CD4-positive, alpha-beta T cell (primary cell): ENCODE data around the gene CD36. TPM values are rescaled to one million over a fixed set of nuclear protein-coding genes. Genes with fewer than 3 reads are reported as not detected.

ENCODE experiments used
- ATAC-seq: fragments of 200-7000 bp; cut with Tn5 transposase; one replicate; pipeline ENCODE4 v1.10.0; 2022; ENCODE audit warnings: mild to moderate bottlenecking; ENCODE audit not compliant: poor library complexity
- CTCF ChIA-PET: fragments of 350-600 bp; sonication (Branson Sonifier 250); formaldehyde crosslinking; loops from one replicate; lab custom pipeline; 2021; ENCODE audit warnings: antibody characterized with exemption, inconsistent platforms; lab: Charles Lee
- POLR2A ChIA-PET: fragments of 350-600 bp; sonication (Branson Sonifier 250); formaldehyde crosslinking; loops from one replicate; lab custom pipeline; 2021; ENCODE audit warnings: antibody characterized with exemption, inconsistent platforms; lab: Charles Lee
- DNase-seq, 14 experiments: peaks; one replicate each; pipeline ENCODE4 v3.0.0-alpha.2; 2013 to 2020; ENCODE audit warnings: mixed read lengths in 2 of 14
- H3K27ac ChIP-seq, 2 donors: one replicate each; pipeline versions ENCODE4 v1.5.1 to v1.7.0; 2013; ENCODE audit warnings: low read length in 2 of 2, low read depth in 1 of 2, mild to moderate bottlenecking in 1 of 2
- H3K27me3 ChIP-seq, 2 experiments: 1 replicate in 1 of 2; 2 replicates in 1 of 2; pipeline versions ENCODE4 v1.6.1 to v1.7.0; 2013; ENCODE audit warnings: low read length in 2 of 2, control low read depth in 1 of 2, mild to moderate bottlenecking in 1 of 2, moderate library complexity in 1 of 2; ENCODE audit not compliant: insufficient read depth in 2 of 2, control insufficient read depth in 1 of 2
- H3K36me3 ChIP-seq: one replicate; pipeline ENCODE4 v1.6.1; 2013; ENCODE audit warnings: low read length, control low read depth; ENCODE audit not compliant: insufficient read depth
- H3K4me1 ChIP-seq: one replicate; pipeline ENCODE4 v1.6.1; 2013; ENCODE audit warnings: low read length, control low read depth; ENCODE audit not compliant: insufficient read depth
- H3K4me3 ChIP-seq: one replicate; pipeline ENCODE4 v1.5.1; 2013; ENCODE audit warnings: mild to moderate bottlenecking, low read length, moderate library complexity
- H3K9me3 ChIP-seq, 2 experiments: 1 replicate in 1 of 2; 2 replicates in 1 of 2; pipeline versions ENCODE4 v1.6.1 to v1.7.0; 2013; ENCODE audit warnings: low read length in 2 of 2, mild to moderate bottlenecking in 2 of 2, control low read depth in 1 of 2, moderate library complexity in 1 of 2; ENCODE audit not compliant: control insufficient read depth in 1 of 2, insufficient read depth in 1 of 2
- H3K27ac Mint-ChIP-seq: one replicate; pipeline ENCODE4 v1.8.0; 2020; ENCODE audit warnings: mixed read lengths
- H3K27me3 Mint-ChIP-seq: one replicate; pipeline ENCODE4 v1.8.0; 2021; ENCODE audit warnings: mixed read lengths
- H3K36me3 Mint-ChIP-seq: one replicate; pipeline ENCODE4 v1.8.0; 2021; ENCODE audit warnings: low read depth, mixed read lengths
- H3K4me1 Mint-ChIP-seq: one replicate; pipeline ENCODE4 v1.8.0; 2021; ENCODE audit warnings: low read depth, mixed read lengths
- H3K4me3 Mint-ChIP-seq: one replicate; pipeline ENCODE4 v1.8.0; 2020; ENCODE audit warnings: mild to moderate bottlenecking, mixed read lengths
- H3K9me3 Mint-ChIP-seq: one replicate; pipeline ENCODE4 v1.8.0; 2020; ENCODE audit warnings: mixed read lengths
- intact Hi-C, 2 experiments: fragments of 100-400 bp; cut with DNase I in 1 of 2; cut with micrococcal nuclease in 1 of 2; formaldehyde crosslinking; loops; one replicate each; pipeline versions ENCODE4 v1.15.1 to v1.9.0; 2023 to 2025; cut with DNase I, micrococcal nuclease
- total RNA-seq, 174 experiments: library from RNA in 2 of 174; stranded (reverse) in 2 of 174; gene quantifications; one replicate each; pipeline ENCODE4 v1.2.3 and lab custom pipeline; 2021 to 2026
- TF ChIP-seq, protein P1 (sequence below): fragments of 200-600 bp; IDR thresholded peaks from one replicate; pipeline ENCODE4 v1.8.0; 2022; ENCODE audit warnings: antibody characterized with exemption, mild to moderate bottlenecking

CD36 gene
- total RNA-seq, 2 experiments from 2014 or later: 1.4 to 1.7 TPM

DNA sequence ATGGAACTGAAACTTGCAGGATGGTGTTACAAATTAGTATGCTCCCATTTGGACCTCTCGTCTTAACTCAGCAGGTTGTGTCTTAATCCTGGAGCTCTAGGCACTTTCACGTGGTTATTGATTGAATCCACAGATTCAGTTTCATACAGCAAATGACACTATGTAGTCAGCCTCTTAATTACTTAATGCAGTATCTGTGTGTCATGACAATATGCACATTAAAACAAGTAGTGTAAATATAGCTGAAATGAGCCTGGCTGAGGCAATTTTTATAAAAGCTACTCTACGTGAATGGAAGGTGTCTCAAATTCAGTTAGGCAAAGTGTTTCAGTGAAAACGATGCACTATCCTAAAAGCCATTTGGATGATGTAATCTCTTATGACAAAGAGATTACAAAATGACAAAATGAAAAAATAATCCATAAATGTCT, 86.8 kb downstream of the CD36 start:
- Histone ChIP-seq H3K4me1 (no peaks in the 10 kb centered on the region), H3K27ac (no peak overlapping the region), H3K4me3 (no peak overlapping the region), H3K9me3 (peaks cover 0 to 5% of the 10 kb centered on the region in 2 experiments), H3K36me3 (no peaks in the 10 kb centered on the region), H3K27me3 (no peaks in the 10 kb centered on the region)
- intact Hi-C loops: no loop called here
- TF ChIP-seq, protein P1, sequence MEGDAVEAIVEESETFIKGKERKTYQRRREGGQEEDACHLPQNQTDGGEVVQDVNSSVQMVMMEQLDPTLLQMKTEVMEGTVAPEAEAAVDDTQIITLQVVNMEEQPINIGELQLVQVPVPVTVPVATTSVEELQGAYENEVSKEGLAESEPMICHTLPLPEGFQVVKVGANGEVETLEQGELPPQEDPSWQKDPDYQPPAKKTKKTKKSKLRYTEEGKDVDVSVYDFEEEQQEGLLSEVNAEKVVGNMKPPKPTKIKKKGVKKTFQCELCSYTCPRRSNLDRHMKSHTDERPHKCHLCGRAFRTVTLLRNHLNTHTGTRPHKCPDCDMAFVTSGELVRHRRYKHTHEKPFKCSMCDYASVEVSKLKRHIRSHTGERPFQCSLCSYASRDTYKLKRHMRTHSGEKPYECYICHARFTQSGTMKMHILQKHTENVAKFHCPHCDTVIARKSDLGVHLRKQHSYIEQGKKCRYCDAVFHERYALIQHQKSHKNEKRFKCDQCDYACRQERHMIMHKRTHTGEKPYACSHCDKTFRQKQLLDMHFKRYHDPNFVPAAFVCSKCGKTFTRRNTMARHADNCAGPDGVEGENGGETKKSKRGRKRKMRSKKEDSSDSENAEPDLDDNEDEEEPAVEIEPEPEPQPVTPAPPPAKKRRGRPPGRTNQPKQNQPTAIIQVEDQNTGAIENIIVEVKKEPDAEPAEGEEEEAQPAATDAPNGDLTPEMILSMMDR: no peak
- POLR2A ChIA-PET: no interaction called here
- ATAC-seq (no peak), DNase-seq (no peak)
- no peaks in the 10 kb centered on the region for H3K4me1 Mint-ChIP-seq
- H3K27ac Mint-ChIP-seq: no peak overlapping the region
- H3K36me3 Mint-ChIP-seq: no peaks in the 10 kb centered on the region
- H3K9me3 Mint-ChIP-seq: peaks cover 3% of the 10 kb centered on the region
- H3K27me3 Mint-ChIP-seq: no peaks in the 10 kb centered on the region
- H3K4me3 Mint-ChIP-seq: no peak overlapping the region
- CTCF ChIA-PET: interaction anchor here (0.9 kb wide), 1 partner anchor 13 kb away, joined by 3 read pairs; no protein-coding TSS in a partner anchor

Other genes starting within 250 kb of the CD36 start
- gene GNAT3, start 126.6 kb upstream of the CD36 start, total RNA-seq: not detected